Ishikawa (cell line): ENCODE measurements around the gene NOXA1.

Experiments used
- CEBPB ChIP-seq: IDR thresholded peaks from 2 replicates; pipeline ENCODE4 v1.6.1; 2012
- CREB1 ChIP-seq: IDR thresholded peaks from 2 replicates; pipeline ENCODE4 v1.6.1; 2012; ENCODE audit warnings: low read depth
- EGR1 ChIP-seq: IDR thresholded peaks from 2 replicates; pipeline ENCODE4 v1.6.1; 2012
- EP300 ChIP-seq: IDR thresholded peaks from 2 replicates; pipeline ENCODE4 v1.6.1; 2012; ENCODE audit warnings: borderline replicate concordance
- FOXM1 ChIP-seq: IDR thresholded peaks from 2 replicates; pipeline ENCODE4 v1.6.1; 2012; ENCODE audit warnings: low read depth, borderline replicate concordance
- MAX ChIP-seq: IDR thresholded peaks from 2 replicates; pipeline ENCODE4 v1.6.1; 2012
- NFIC ChIP-seq: IDR thresholded peaks from 2 replicates; pipeline ENCODE4 v1.6.1; 2012
- RAD21 ChIP-seq: IDR thresholded peaks from 2 replicates; pipeline ENCODE4 v1.6.1; 2012; ENCODE audit warnings: low read depth
- REST ChIP-seq: IDR thresholded peaks from 2 replicates; pipeline ENCODE4 v1.6.1; 2012; ENCODE audit warnings: low read depth, mild to moderate bottlenecking
- TAF1 ChIP-seq: IDR thresholded peaks from 2 replicates; pipeline ENCODE4 v1.6.1; 2012; ENCODE audit warnings: low read depth, mild to moderate bottlenecking
- TCF12 ChIP-seq: IDR thresholded peaks from 2 replicates; pipeline ENCODE4 v1.6.1; 2012; ENCODE audit warnings: low read depth
- TEAD4 ChIP-seq: IDR thresholded peaks from 2 replicates; pipeline ENCODE4 v1.6.1; 2012
- USF1 ChIP-seq: IDR thresholded peaks from 2 replicates; pipeline ENCODE4 v1.6.1; 2012
- YY1 ChIP-seq: IDR thresholded peaks from 2 replicates; pipeline ENCODE4 v1.6.1; 2012; ENCODE audit warnings: low read depth
- ZBTB7A ChIP-seq: IDR thresholded peaks from 2 replicates; pipeline ENCODE4 v1.6.1; 2012; ENCODE audit warnings: low read depth

NOXA1 gene

GRCh38 chr9:137452006-137452760, 29.0 kb downstream of the NOXA1 start:
- TF ChIP-seq RAD21 (no peak), FOXM1 (no peak), CREB1 (no peak), TAF1 (no peak), NFIC (no peak), MAX (no peak), YY1 (no peak), TCF12 (no peak), TEAD4 (no peak), ZBTB7A (no peak), EGR1 (no peak), EP300 (no peak), USF1 (no peak), REST (no peak), CEBPB (no peak)

GRCh38 chr9:137452761-137453642, 29.8 kb downstream of the NOXA1 start:
- no peak for TF ChIP-seq RAD21

GRCh38 chr9:137453643-137454081, 30.5 kb downstream of the NOXA1 start:
- TF ChIP-seq RAD21 (no peak), FOXM1 (no peak), USF1 (no peak), TAF1 (no peak), EP300 (no peak)

- TF ChIP-seq FOXM1 (no peak), TEAD4 (no peak), ZBTB7A (peak; percentile 83; the same call in 1 of the 2 replicates), CEBPB (no peak), EGR1 (no peak)
Measured at GRCh38 chr9:137454145-137454596, 31.0 kb downstream of the NOXA1 start.

- TF ChIP-seq CREB1 = no peak
- TF ChIP-seq ZBTB7A = 0 out of 2 replicates have a peak, but pooled peaks have one; percentile 2
- TF ChIP-seq REST = no peak
- TF ChIP-seq YY1 = no peak
- no peak for TF ChIP-seq TEAD4
Measured at GRCh38 chr9:137454597-137455358, 31.6 kb downstream of the NOXA1 start.
